GM23248 (cell line): ENCODE data around the gene ALKBH3. TPM values are rescaled to one million over a fixed set of nuclear protein-coding genes. Genes with fewer than 3 reads are reported as not detected.
A peak's percentile ranks its signal among the peaks of the same experiment; 100 is the strongest.

Experiments
- DNase-seq: peaks from one replicate; pipeline ENCODE4 v3.0.0-alpha.2; 2015
- H2AFZ ChIP-seq: fragments of 200-600 bp; sonication (generic); 2 replicates; pipeline ENCODE4 v1.6.1; 2016; ENCODE audit warnings: antibody characterized with exemption
- H3F3A ChIP-seq: fragments of 200-600 bp; sonication (generic); 2 replicates; pipeline ENCODE4 v1.6.1; 2016; ENCODE audit warnings: mild to moderate bottlenecking, antibody characterized with exemption, mixed run types; ENCODE audit not compliant: insufficient read depth
- H3K27ac ChIP-seq: fragments of 200-600 bp; sonication (generic); 2 replicates; pipeline ENCODE4 v1.5.1; 2016; ENCODE audit warnings: mild to moderate bottlenecking
- H3K27me3 ChIP-seq: fragments of 200-600 bp; sonication (generic); replicated peaks from 2 replicates; pipeline ENCODE4 v1.6.1; 2016; ENCODE audit warnings: mild to moderate bottlenecking; ENCODE audit not compliant: insufficient read depth
- H3K36me3 ChIP-seq: fragments of 200-600 bp; sonication (generic); 2 replicates; pipeline ENCODE4 v1.6.1; 2016; ENCODE audit warnings: low read depth, mild to moderate bottlenecking
- H3K4me1 ChIP-seq: fragments of 200-600 bp; sonication (generic); 2 replicates; pipeline ENCODE4 v1.6.1; 2016; ENCODE audit warnings: mild to moderate bottlenecking; ENCODE audit not compliant: insufficient read depth
- H3K4me2 ChIP-seq: fragments of 200-600 bp; sonication (generic); one replicate; pipeline ENCODE4 v1.6.1; 2016; ENCODE audit warnings: mild to moderate bottlenecking; ENCODE audit not compliant: unreplicated experiment
- H3K4me3 ChIP-seq: fragments of 200-600 bp; sonication (generic); 2 replicates; pipeline ENCODE4 v1.5.1; 2016; ENCODE audit warnings: mild to moderate bottlenecking
- H3K79me2 ChIP-seq: fragments of 200-600 bp; sonication (generic); 2 replicates; pipeline ENCODE4 v1.6.1; 2016; ENCODE audit warnings: mild to moderate bottlenecking; ENCODE audit not compliant: insufficient read depth
- H3K9ac ChIP-seq: fragments of 200-600 bp; sonication (generic); 2 replicates; pipeline ENCODE4 v1.6.1; 2016; ENCODE audit warnings: mild to moderate bottlenecking
- H3K9me2 ChIP-seq: fragments of 200-600 bp; sonication (generic); 2 replicates; pipeline ENCODE4 v1.6.1; 2016; ENCODE audit warnings: mixed run types, mild to moderate bottlenecking, moderate library complexity; ENCODE audit not compliant: insufficient read depth
- H3K9me3 ChIP-seq: fragments of 200-600 bp; sonication (generic); one replicate; pipeline ENCODE4 v1.6.1; 2017; ENCODE audit warnings: low read depth
- H4K20me1 ChIP-seq: fragments of 200-600 bp; sonication (generic); 2 replicates; pipeline ENCODE4 v1.6.0; 2016; ENCODE audit not compliant: insufficient read depth
- EZH2 ChIP-seq: fragments of 200-600 bp; sonication (generic); IDR thresholded peaks from 2 replicates; pipeline ENCODE4 v1.6.1; 2018; ENCODE audit warnings: antibody characterized with exemption, mild to moderate bottlenecking; ENCODE audit not compliant: insufficient read depth, poor library complexity, severe bottlenecking
- EZH2phosphoT487 ChIP-seq: fragments of 200-600 bp; sonication (generic); IDR thresholded peaks from 2 replicates; pipeline ENCODE4 v1.6.1; 2018; ENCODE audit warnings: antibody characterized with exemption, moderate library complexity, mild to moderate bottlenecking, low read depth; ENCODE audit not compliant: insufficient read depth
- WGBS, 2 experiments: methylation state at CpG; one replicate each; pipeline ENCODE4 v1.1.6; 2015 to 2017; ENCODE audit warnings: low lambda C conversion rate in 2 of 2, low coverage in 1 of 2; ENCODE audit errors: missing lambda C conversion rate in 2 of 2; 5-methylcytosine and 5-hydroxymethylcytosine counted together
- in situ Hi-C: fragments of 300-500 bp; cut with MboI; formaldehyde crosslinking; loops from 2 replicates; pipeline ENCODE4 v1.15.0; 2020
- polyA plus RNA-seq: library from polyadenylated mRNA; unstranded; fragments of >200 nt; fragmentation: Nextera tagmentation; extraction: Ambion mirVana; gene quantifications from 2 replicates; pipeline ENCODE4 v1.2.1, GENCODE V29; 2016
- total RNA-seq: library from RNA; depleted of rRNA; stranded (reverse); fragments of >200 nt; shearing (Covaris generic); gene quantifications from 2 replicates; pipeline ENCODE4 v1.2.3, GENCODE V29; 2014

The ALKBH3 gene
- total and polyA plus RNA-seq, 2 experiments from 2014 or later = 29.3 to 36.6 TPM

DNA sequence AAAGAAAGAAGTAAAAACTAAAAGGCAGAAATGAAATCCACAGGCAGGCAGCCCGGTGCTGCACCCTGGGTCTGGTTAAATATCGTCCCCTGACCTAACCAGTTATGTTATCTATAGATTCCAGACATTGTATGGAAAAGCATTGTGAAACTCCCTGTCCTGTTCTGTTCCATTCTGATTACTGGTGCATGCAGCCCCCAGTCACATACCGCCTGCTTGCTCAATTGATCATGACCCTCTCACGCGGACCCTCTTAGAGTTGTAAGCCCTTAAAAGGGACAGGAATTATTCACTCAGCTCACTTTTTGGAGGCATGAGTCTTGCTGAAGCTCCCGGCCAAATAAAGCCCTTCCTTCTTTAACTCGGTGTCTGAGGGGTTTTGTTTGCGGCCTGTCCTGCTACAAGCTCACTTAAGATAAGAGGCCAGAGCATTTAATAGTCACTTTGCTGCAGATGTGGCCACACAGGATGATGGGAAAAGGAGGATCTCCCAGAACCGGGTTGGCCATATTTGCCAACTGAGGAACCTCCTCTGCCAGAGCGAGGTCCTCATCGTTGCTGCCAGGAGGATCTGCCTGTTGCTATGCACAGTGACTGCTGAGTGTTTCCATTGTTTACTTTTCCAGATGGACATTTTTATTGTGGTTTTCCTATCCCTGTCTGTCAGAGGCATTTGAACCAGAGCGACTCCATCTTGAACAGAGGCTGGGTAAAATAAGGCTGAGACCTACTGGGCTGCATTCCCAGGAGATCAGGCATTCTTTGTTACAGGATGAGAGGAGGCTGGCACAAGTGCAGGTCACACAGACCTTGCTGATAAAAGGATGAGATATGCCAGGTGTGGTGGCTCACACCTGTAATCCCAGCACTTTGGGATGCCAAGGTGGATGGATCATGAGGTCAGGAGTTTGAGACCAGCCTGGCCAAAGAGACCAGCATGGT lies 72.0 kb downstream of the ALKBH3 start:
- DNase-seq = peak; percentile 17
- H3K4me2 ChIP-seq = no peak overlapping the region
- no peaks in the 10 kb centered on the region for H3F3A ChIP-seq
- no peaks in the 10 kb centered on the region for H3K36me3 ChIP-seq
- H2AFZ ChIP-seq = no peak overlapping the region
- no peaks in the 10 kb centered on the region for H3K9me2 ChIP-seq
- WGBS, 2 experiments = 51 to 54% methylated on average over 12 of the region's 12 CpGs
- no peak for TF ChIP-seq EZH2phosphoT487
- TF ChIP-seq EZH2 = no peak
- no peak overlapping the region for H3K9ac ChIP-seq
- H3K4me1 ChIP-seq = peaks cover 13% of the 10 kb centered on the region
- H3K9me3 ChIP-seq = no peaks in the 10 kb centered on the region
- no peak overlapping the region for H3K4me3 ChIP-seq
- no peaks in the 10 kb centered on the region for H4K20me1 ChIP-seq
- H3K79me2 ChIP-seq = no peaks in the 10 kb centered on the region
- in situ Hi-C loops = no loop called here
- no peak overlapping the region for H3K27ac ChIP-seq
- no peaks in the 10 kb centered on the region for H3K27me3 ChIP-seq

GRCh38 chr11:43953521-43953920 lies 72.9 kb downstream of the ALKBH3 start:
- H3K4me1 ChIP-seq = peaks cover 13% of the 10 kb centered on the region
- no peaks in the 10 kb centered on the region for H3K27me3 ChIP-seq
- no peaks in the 10 kb centered on the region for H3F3A ChIP-seq
- no peak overlapping the region for H3K4me3 ChIP-seq
- H3K4me2 ChIP-seq = no peak overlapping the region
- no peaks in the 10 kb centered on the region for H3K79me2 ChIP-seq
- H2AFZ ChIP-seq = no peak overlapping the region
- H3K9me2 ChIP-seq = no peaks in the 10 kb centered on the region
- no peak for DNase-seq
- WGBS, 2 experiments = 75% methylated on average over 6 of the region's 6 CpGs
- H3K27ac ChIP-seq = no peak overlapping the region
- H3K9ac ChIP-seq = no peak overlapping the region
- no peaks in the 10 kb centered on the region for H3K9me3 ChIP-seq
- H3K36me3 ChIP-seq = no peaks in the 10 kb centered on the region
- TF ChIP-seq EZH2phosphoT487 (no peak), EZH2 (no peak)
- in situ Hi-C loops = no loop called here
- no peaks in the 10 kb centered on the region for H4K20me1 ChIP-seq

- H3K4me2 ChIP-seq = no peak overlapping the region
- no peak overlapping the region for H3K9ac ChIP-seq
- no peaks in the 10 kb centered on the region for H3K27me3 ChIP-seq
- H3K9me2 ChIP-seq = no peaks in the 10 kb centered on the region
- no peaks in the 10 kb centered on the region for H4K20me1 ChIP-seq
- H3K27ac ChIP-seq = no peak overlapping the region
- TF ChIP-seq EZH2phosphoT487 = no peak
- no peak for TF ChIP-seq EZH2
- no peaks in the 10 kb centered on the region for H3K9me3 ChIP-seq
- WGBS, 2 experiments = 79 to 88% methylated on average over 7 of the region's 7 CpGs
- no peaks in the 10 kb centered on the region for H3K36me3 ChIP-seq
- no peaks in the 10 kb centered on the region for H3K79me2 ChIP-seq
- no peak overlapping the region for H3K4me3 ChIP-seq
- no peak overlapping the region for H2AFZ ChIP-seq
- H3F3A ChIP-seq = no peaks in the 10 kb centered on the region
- in situ Hi-C loops = no loop called here
- peaks cover 13% of the 10 kb centered on the region for H3K4me1 ChIP-seq
- DNase-seq = no peak
These were observed 73.6 kb downstream of the ALKBH3 start for GRCh38 chr11:43954241-43954640.

DNA sequence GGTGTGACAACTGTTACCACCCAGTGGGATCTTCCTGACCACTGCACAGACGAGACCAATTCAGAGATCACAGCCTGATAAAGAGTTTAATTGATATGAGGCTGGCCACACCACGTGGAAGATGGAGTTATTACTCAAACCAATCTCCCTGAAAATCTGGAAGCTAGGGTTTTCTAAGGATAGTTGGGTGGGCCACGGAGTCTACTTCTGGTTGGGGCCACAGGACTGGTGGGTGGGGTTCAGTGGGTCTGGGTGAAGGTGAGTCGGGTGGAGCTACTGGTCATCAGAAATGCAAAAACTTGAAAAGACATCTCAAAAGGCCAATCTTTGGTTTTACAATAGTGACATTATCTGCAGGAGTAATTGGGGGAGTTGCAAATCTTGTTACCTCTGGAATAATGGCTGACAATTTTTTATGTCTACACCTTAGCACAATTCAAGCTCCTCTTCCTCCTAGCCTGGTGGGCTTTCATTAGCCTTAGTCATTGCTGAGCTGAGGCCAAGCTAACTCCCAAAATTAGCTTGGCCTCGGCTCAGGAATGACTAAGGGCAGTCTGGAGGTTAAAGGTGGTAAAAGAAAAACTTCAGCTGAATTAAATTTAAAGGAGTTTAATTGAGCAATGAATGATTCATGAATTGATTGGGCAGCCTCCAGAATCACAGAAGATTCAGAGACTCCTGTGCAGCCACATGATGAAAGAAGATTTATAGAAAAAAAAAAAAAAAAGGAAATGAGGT lies 74.9 kb downstream of the ALKBH3 start:
- TF ChIP-seq EZH2phosphoT487 (no peak), EZH2 (no peak)
- peak; percentile 79 for DNase-seq
- Histone ChIP-seq H3K9me2 (no peaks in the 10 kb centered on the region), H3K9me3 (no peaks in the 10 kb centered on the region), H4K20me1 (no peaks in the 10 kb centered on the region), H3K27me3 (no peaks in the 10 kb centered on the region), H3K36me3 (no peaks in the 10 kb centered on the region), H2AFZ (no peak overlapping the region), H3F3A (no peaks in the 10 kb centered on the region), H3K79me2 (no peaks in the 10 kb centered on the region), H3K4me2 (peak overlapping the region; percentile 16), H3K27ac (no peak overlapping the region), H3K9ac (no peak overlapping the region), H3K4me3 (no peak overlapping the region), H3K4me1 (peaks cover 13% of the 10 kb centered on the region)
- in situ Hi-C loops = no loop called here
- WGBS, 2 experiments = 50 to 62% methylated on average over 5 of the region's 5 CpGs
